Panc1 (cell line): ENCODE measurements around the gene RFPL4AL1. TPM values are rescaled to one million over a fixed set of nuclear protein-coding genes. Genes with fewer than 3 reads are reported as not detected.

Experiments
- ATAC-seq: fragments of 200-7000 bp; cut with Tn5 transposase; 2 replicates; pipeline ENCODE4 v1.9.1; 2020; ENCODE audit warnings: mild to moderate bottlenecking, moderate library complexity
- BruUV-seq: library from RNA; stranded (reverse); fragments of 400-500 nt; replicated peaks from 2 replicates; lab custom pipeline; 2021; lab: Mats Ljungman, UMichigan
- CTCF ChIA-PET: fragments of 300-600 bp; sonication (Branson Sonifier 250); formaldehyde crosslinking; loops from one replicate; lab custom pipeline; 2022; ENCODE audit warnings: antibody characterized with exemption; lab: Charles Lee
- POLR2A ChIA-PET: fragments of 300-600 bp; sonication (Branson Sonifier 250); formaldehyde crosslinking; loops from one replicate; lab custom pipeline; 2022; ENCODE audit warnings: antibody characterized with exemption; lab: Charles Lee
- DNase-seq: peaks from one replicate; pipeline ENCODE4 v3.0.0-alpha.2; 2010; ENCODE audit warnings: low read depth, low spot score
- H3K27ac ChIP-seq: 2 replicates; pipeline ENCODE4 v1.5.1; 2011; ENCODE audit warnings: mild to moderate bottlenecking, low read length, inconsistent platforms
- H3K27me3 ChIP-seq: fragments of 200-500 bp; sonication (Bioruptor generic); 2 replicates; pipeline ENCODE4 v1.6.0; 2014; ENCODE audit warnings: low read length, inconsistent platforms; ENCODE audit not compliant: control insufficient read depth, insufficient read depth
- H3K36me3 ChIP-seq: fragments of 200-500 bp; sonication (Bioruptor generic); 2 replicates; pipeline ENCODE4 v1.5.1; 2014; ENCODE audit warnings: inconsistent platforms, mild to moderate bottlenecking, low read length, moderate library complexity; ENCODE audit not compliant: control insufficient read depth, insufficient read depth
- H3K4me1 ChIP-seq: 2 replicates; pipeline ENCODE4 v1.5.1; 2011; ENCODE audit warnings: inconsistent platforms, mild to moderate bottlenecking, low read length, moderate library complexity; ENCODE audit not compliant: control insufficient read depth, insufficient read depth
- H3K4me3 ChIP-seq, 2 experiments: 2 replicates each; pipeline ENCODE4 v1.5.1; 2011 to 2012; ENCODE audit warnings: low read depth in 2 of 2, low read length in 2 of 2, mild to moderate bottlenecking in 2 of 2, inconsistent platforms in 1 of 2, moderate library complexity in 1 of 2
- H3K9me3 ChIP-seq: fragments of 200-500 bp; sonication (Bioruptor generic); 2 replicates; pipeline ENCODE4 v1.5.1; 2014; ENCODE audit warnings: low read depth, mild to moderate bottlenecking, inconsistent platforms, low read length, moderate library complexity; ENCODE audit not compliant: control insufficient read depth, insufficient read depth
- POLR2AphosphoS5 ChIP-seq: IDR thresholded peaks from 2 replicates; pipeline ENCODE4 v1.6.1; 2012; ENCODE audit warnings: mild to moderate bottlenecking, low read depth, low read length, moderate library complexity
- REST ChIP-seq, 2 experiments: IDR thresholded peaks; 2 replicates each; pipeline ENCODE4 v1.6.1; 2011 to 2012; ENCODE audit warnings: low read depth in 2 of 2, control low read depth in 1 of 2, low read length in 1 of 2, mild to moderate bottlenecking in 1 of 2, moderate library complexity in 1 of 2; ENCODE audit not compliant: insufficient read depth in 1 of 2
- SIN3A ChIP-seq: IDR thresholded peaks from 2 replicates; pipeline ENCODE4 v1.6.1; 2012; ENCODE audit warnings: low read depth, mild to moderate bottlenecking, low read length, moderate library complexity, borderline replicate concordance; ENCODE audit not compliant: insufficient read depth
- TCF7L2 ChIP-seq: IDR thresholded peaks from 2 replicates; pipeline ENCODE4 v1.6.1; 2011; ENCODE audit warnings: mild to moderate bottlenecking, low read depth, low read length, inconsistent platforms
- in situ Hi-C: cut with HindIII; loops from 2 replicates; pipeline ENCODE4 v1.10.0; 2016; ENCODE audit warnings: low sequenced_read_pairs, low pct_unique_long_range_greater_than_20kb
- intact Hi-C: fragments of 100-400 bp; cut with micrococcal nuclease; formaldehyde crosslinking; loops from one replicate; pipeline ENCODE4 v1.10.0; 2022; ENCODE audit not compliant: unreplicated experiment
- total RNA-seq: library from RNA; stranded (reverse); gene quantifications from one replicate; pipeline ENCODE4 v1.2.1, GENCODE V29; 2021; ENCODE audit not compliant: unreplicated experiment
- TF ChIP-seq, protein P1 (sequence below): fragments of 450-650 bp; IDR thresholded peaks from 2 replicates; pipeline ENCODE4 v1.5.1; 2017; ENCODE audit warnings: mild to moderate bottlenecking

Gene RFPL4AL1
- total RNA-seq, 1 experiment from 2014 or later: not detected

DNA sequence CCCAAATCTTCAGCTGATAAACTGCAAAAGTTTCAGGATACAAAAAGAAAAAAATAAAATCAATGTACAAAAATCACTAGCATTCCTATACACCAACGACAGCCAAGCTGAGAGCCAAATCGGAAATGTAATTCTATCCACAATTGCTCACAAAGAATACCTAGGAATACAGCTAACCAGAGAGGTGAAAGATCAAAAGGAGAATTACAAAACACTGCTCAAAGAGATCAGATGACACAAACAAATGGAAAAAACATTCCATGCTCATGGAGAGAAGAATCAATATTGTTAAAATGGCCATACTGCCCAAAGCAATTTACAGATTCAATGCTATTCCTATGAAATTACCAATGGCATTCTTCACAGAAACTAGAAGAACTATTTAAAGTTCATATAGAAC is 33.4 kb downstream of the RFPL4AL1 start:
- ChIA-PET POLR2A (no interaction called here), CTCF (no interaction called here)
- H3K36me3 ChIP-seq: no peaks in the 10 kb centered on the region

DNA sequence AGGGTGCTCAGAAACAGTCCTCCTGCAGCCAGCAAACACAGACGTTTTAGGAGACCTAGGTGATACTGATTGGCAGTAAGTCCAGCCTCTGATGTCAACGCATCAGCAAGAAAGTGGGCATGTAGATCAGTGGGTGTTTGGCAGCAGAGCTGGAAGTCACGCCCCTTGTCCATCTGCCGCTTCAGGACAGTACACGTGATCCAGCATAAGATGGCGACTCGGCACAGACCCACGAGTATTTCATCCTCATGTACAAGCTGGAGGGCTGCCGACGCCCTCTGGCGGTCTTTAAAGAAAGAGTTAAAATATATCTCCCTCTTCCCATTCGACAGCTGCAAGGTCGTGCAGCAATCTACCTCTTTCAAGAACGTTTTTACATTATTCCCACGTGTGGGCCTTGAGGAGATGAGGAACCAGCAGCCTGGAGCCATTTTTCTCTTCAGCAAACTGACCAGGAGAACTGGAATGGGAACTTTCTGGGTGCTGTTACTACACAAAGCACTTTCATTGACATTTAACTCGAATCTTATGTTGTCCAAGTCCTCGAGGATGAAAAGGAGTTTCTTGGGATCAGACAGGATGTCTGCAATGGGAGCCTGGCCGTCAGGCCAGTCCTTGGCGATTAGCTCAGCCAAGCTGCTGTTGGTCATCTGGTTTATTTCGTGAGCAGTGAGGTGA is 40.6 kb downstream of the RFPL4AL1 start:
- BruUV-seq: no TSS peak
- Histone ChIP-seq H3K4me3 (no peak overlapping the region), H3K27ac (no peak overlapping the region), H3K9me3 (no peaks in the 10 kb centered on the region), H3K27me3 (peaks cover 3% of the 10 kb centered on the region; the same call in 1 of the 2 replicates), H3K36me3 (no peaks in the 10 kb centered on the region), H3K4me1 (no peaks in the 10 kb centered on the region)
- TF ChIP-seq TCF7L2: no peak
- TF ChIP-seq SIN3A: no peak
- TF ChIP-seq POLR2AphosphoS5: no peak
- TF ChIP-seq, protein P1, sequence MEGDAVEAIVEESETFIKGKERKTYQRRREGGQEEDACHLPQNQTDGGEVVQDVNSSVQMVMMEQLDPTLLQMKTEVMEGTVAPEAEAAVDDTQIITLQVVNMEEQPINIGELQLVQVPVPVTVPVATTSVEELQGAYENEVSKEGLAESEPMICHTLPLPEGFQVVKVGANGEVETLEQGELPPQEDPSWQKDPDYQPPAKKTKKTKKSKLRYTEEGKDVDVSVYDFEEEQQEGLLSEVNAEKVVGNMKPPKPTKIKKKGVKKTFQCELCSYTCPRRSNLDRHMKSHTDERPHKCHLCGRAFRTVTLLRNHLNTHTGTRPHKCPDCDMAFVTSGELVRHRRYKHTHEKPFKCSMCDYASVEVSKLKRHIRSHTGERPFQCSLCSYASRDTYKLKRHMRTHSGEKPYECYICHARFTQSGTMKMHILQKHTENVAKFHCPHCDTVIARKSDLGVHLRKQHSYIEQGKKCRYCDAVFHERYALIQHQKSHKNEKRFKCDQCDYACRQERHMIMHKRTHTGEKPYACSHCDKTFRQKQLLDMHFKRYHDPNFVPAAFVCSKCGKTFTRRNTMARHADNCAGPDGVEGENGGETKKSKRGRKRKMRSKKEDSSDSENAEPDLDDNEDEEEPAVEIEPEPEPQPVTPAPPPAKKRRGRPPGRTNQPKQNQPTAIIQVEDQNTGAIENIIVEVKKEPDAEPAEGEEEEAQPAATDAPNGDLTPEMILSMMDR: peak; percentile 87
- TF ChIP-seq REST (IDR thresholded peaks at IDR 0.05; ENCODE audit: insufficient read depth in 1 of 2, low read depth in 2 of 2, low read length in 1 of 2): no peak
- intact Hi-C loops (loop anchor here (10.0 kb wide), 1 partner anchor 105 kb away; no protein-coding TSS in a partner anchor), in situ Hi-C loops (no loop called here)
- DNase-seq (peak; percentile 28), ATAC-seq (peak; percentile 96)
- CTCF ChIA-PET: interaction anchor here (0.8 to 1.1 kb wide), 3 partner anchors 24 to 177 kb away, joined by 3 to 15 read pairs (median 3); no protein-coding TSS in a partner anchor
- POLR2A ChIA-PET: no interaction called here

More for the DNA sequence above, 33.4 kb downstream of the RFPL4AL1 start:
- Histone ChIP-seq H3K4me1 (no peaks in the 10 kb centered on the region), H3K27ac (no peak overlapping the region), H3K27me3 (no peaks in the 10 kb centered on the region), H3K9me3 (no peaks in the 10 kb centered on the region), H3K4me3 (no peak overlapping the region)
- DNase-seq: no peak
- in situ Hi-C loops (no loop called here), intact Hi-C loops (loop anchor here (10.0 kb wide), 1 partner anchor 97 kb away; no protein-coding TSS in a partner anchor)
- BruUV-seq: no TSS peak
- TF ChIP-seq POLR2AphosphoS5 (no peak), TCF7L2 (no peak), SIN3A (no peak), REST (IDR thresholded peaks at IDR 0.05; ENCODE audit: insufficient read depth in 1 of 2, low read depth in 2 of 2, low read length in 1 of 2) (no peak)
- TF ChIP-seq, protein P1: no peak
- ATAC-seq: no peak
